LNCAP (cell line): ENCODE results near the gene MFSD6.

Experiments used
- TF ChIP-seq, protein P1 (sequence below): fragments of 450-650 bp; IDR thresholded peaks from 2 replicates; pipeline ENCODE4 v1.5.1; 2017; ENCODE audit warnings: mild to moderate bottlenecking

Gene MFSD6

DNA sequence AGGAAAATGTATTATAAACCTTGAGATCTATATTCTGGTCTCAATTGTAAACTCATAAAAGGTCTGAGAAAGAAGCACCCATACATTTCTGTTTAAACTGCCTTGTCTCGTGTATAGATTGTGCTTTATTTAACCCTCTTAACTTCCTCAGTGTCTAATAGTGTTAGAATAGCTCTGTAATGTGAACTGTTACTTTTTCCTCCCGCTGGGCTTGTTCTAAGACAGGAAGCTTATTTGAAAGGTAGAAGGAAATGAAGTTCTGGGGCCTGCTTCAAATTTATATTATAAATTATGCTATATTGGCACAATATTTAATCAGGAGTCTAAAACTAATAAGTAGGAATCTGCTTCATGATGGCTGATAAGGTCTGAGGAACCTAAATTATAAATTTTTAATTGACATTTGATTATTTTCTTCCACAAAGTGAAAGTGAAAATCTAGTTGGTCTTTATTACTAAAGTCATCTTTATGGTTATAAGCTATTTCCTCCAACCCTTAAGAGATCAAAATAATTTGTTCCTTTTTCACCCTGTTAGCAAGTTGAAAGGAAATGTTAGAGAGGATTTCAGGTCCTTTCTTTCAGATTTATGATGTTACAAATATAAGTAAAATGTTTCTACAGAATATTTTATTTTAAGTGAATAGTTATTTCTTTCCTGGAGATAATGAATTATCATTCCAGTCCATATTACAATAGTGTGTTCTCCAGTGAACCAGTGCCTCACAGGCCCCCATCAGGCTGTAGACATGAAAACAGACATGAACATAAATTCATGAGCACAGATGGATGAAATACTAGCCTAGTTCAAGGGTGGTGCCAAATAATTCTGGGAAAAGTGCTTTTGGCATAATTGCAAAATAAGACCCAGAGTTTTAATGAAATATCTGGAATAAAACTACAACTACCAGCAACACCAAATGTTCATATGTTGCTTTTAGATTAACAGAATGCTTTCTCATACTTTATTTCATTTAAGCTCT lies 7.9 kb downstream of the MFSD6 start:
- TF ChIP-seq, protein P1, sequence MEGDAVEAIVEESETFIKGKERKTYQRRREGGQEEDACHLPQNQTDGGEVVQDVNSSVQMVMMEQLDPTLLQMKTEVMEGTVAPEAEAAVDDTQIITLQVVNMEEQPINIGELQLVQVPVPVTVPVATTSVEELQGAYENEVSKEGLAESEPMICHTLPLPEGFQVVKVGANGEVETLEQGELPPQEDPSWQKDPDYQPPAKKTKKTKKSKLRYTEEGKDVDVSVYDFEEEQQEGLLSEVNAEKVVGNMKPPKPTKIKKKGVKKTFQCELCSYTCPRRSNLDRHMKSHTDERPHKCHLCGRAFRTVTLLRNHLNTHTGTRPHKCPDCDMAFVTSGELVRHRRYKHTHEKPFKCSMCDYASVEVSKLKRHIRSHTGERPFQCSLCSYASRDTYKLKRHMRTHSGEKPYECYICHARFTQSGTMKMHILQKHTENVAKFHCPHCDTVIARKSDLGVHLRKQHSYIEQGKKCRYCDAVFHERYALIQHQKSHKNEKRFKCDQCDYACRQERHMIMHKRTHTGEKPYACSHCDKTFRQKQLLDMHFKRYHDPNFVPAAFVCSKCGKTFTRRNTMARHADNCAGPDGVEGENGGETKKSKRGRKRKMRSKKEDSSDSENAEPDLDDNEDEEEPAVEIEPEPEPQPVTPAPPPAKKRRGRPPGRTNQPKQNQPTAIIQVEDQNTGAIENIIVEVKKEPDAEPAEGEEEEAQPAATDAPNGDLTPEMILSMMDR: no peak

DNA sequence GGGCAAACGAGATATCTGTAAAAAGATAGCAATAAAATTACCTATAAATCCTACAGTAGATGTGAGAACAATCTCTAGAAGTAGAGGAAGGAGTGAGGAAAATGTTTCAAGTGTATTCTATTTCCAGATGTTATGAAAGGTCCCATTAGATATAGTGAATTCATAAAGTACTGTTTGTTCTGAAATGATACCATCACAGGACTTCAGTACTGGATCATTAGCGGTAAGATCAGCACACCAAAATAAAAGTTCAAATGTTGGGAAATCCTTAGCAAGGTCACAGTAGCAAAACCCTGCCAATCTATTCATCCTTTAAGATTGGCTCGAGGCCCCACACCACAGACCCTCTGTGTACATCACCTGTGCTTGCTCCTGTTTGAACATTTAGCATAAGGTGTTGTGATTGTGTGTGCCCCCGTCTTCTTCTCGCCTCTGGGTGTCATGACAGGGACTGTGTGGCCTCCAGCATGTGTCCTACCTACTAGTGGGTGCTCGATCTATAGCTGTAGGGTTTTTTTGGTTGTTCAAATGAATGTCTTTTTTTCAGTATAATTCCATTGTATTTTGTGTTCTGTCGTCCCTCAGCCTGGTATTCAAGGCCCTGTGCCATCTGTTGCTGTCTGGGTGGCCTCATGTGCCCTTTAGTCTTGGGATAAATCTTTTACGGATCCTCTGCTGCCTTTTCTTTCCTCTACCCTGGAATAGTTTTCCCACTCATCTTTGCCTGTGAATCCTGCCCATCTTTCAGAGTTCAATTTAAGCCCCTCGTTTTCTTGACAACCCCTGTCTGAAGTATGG lies 9.1 kb downstream of the MFSD6 start:
- TF ChIP-seq, protein P1: no peak

DNA sequence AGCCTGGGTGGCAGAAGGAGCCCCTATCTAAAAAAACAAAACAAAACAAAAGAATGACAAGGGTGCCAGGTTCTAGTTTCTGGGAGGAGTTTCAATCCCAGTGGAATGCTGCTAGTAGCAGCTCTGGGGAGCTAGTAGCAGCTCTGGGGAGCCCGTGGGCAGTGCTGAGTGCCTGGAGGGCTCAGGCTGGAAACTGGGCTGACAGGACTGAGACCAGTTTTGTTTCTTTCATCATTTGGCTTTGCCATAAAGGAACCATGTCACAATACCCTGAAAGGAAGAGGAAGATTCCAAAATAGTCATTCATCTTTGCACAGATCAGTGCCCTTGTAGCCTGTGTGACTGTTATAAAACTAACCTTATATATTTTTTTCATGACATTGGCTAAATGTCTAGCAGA lies 10.6 kb downstream of the MFSD6 start:
- TF ChIP-seq, protein P1: no peak

DNA sequence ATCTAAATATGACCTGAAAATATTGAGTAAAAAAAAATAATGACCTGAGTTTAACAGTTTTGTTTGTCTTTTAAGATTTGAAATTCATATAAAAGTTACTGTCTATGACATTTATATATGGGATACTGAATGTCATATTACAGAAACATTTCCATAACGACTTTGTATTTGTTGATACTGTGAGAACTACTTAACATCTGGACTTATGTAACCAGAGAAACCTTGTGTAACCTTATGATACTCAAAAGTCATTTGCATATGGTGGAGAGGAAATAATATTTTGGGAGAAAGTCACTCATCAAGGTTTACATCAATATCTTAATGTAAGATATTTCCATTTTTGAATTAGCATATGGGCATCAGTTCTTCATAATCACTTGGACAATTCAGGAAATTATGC lies 12.6 kb downstream of the MFSD6 start:
- TF ChIP-seq, protein P1: no peak

DNA sequence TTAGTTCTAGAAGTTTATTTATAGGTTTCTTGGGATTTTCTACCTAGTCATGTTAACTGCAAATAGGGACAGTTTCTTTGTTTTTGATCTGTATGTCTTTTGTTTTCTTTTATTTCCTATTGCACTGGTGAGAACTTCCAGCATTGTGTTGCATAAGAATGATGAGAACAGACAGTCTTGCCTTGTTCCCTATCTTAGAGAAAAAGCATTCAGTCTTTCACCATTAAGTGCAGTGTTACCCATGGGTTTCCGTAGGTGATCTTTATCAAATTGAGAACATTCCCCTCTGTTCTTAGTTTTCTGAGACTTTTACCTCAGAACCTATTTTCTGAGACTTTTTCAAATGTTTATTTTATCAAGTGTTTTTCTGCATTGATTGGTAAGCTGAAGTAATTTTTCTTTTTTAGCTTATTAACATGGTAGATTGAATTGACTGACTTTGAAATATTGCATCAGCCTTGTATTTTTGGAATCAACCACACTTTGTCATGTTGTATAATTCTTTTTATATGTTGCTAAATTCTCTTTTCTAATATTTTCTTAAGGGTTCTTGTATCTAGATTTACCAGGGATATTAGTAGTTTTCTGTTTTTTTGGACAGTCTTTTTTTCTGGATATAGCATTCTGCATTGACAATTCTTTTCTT lies 17.2 kb downstream of the MFSD6 start:
- TF ChIP-seq, protein P1: no peak

DNA sequence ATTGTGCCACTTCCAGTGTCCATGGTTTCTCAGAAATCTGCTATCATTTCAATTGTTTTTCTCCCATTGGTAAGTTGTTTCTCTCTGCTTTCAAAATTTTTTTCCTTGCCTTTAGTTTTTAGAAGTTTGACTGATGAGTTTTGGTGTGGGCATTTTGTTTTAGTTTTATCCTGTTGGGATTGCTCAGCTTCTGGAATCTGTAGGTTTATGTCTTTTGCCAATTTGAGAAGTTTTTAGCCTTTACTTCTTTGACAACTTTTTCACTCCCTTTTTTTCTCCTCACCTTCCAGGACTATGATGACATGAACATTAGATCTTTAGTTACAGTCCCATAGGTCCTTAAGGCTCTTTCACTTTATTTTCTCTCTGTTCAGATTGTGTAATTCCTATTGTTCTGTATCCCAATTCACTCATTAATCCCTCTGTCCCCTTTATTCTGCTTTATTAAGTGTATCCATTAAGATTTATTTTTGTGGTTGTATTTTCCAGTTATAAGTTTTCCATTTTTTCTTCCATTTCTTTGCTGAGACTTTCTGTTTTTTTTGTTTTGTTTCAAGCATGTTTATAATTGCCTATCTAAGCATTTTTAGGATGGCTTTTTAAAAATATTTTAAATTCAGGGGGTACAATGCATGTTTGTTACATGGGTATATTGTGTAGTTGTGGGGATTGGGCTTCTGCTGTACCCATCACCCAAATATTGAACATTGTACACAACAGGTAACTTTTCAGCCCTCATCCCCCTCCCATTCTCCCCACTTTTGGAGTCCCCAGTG lies 17.9 kb downstream of the MFSD6 start:
- TF ChIP-seq, protein P1: no peak

DNA sequence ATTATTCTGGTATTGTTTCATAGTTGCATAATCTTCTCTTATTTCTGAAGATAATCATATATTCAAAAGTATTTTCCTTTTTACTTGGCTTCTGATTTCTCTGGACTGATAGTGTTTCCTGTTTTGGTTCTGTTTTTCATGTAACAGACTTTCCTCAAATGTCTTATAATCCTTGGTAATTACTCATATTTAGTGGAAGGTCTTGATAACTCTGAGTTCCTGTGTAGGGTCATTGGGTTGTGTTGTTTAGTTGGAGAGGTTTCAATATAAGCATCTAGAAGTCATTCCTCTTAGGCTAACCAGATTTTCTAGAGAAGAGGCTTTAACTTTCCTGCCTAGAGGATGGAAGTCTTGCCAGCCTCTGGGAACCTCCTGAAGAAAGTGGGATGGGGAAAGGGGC lies 23.8 kb downstream of the MFSD6 start:
- TF ChIP-seq, protein P1: no peak
